Breast epithelium (tissue), 3 donors: ENCODE data around the gene ZP4.

ENCODE experiments used
- POLR2A ChIP-seq: fragments of 450-650 bp; IDR thresholded peaks from one replicate; pipeline ENCODE4 v1.6.1; 2016; ENCODE audit warnings: antibody characterized with exemption, mild to moderate bottlenecking, moderate library complexity
- TF ChIP-seq, protein P1 (sequence below), 3 donors: fragments of 450-650 bp; IDR thresholded peaks; one replicate each; pipeline ENCODE4 v1.5.1; 2016 to 2017; ENCODE audit warnings: antibody characterized with exemption in 3 of 3, mild to moderate bottlenecking in 3 of 3, moderate library complexity in 3 of 3

DNA sequence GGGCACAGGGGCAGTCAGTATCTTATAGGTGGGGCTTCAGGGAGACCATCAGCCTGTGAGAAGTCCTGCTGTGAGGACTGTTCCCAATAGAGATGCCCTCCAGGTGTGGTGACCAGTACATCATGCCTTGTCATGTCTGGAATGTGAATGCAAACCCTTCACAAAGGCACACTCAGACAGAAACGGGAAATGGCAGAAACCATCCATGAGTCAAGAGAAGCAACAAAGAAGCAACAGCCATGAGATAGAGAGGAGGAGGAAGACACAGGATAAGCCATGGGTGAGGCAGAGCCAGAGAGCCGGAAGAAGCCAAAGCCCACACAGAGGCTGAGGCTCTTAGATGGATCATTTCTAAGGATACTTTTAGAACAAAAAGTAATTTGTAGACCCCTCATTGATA is 20.1 kb upstream of the ZP4 start:
- TF ChIP-seq POLR2A = no peak
- TF ChIP-seq, protein P1, sequence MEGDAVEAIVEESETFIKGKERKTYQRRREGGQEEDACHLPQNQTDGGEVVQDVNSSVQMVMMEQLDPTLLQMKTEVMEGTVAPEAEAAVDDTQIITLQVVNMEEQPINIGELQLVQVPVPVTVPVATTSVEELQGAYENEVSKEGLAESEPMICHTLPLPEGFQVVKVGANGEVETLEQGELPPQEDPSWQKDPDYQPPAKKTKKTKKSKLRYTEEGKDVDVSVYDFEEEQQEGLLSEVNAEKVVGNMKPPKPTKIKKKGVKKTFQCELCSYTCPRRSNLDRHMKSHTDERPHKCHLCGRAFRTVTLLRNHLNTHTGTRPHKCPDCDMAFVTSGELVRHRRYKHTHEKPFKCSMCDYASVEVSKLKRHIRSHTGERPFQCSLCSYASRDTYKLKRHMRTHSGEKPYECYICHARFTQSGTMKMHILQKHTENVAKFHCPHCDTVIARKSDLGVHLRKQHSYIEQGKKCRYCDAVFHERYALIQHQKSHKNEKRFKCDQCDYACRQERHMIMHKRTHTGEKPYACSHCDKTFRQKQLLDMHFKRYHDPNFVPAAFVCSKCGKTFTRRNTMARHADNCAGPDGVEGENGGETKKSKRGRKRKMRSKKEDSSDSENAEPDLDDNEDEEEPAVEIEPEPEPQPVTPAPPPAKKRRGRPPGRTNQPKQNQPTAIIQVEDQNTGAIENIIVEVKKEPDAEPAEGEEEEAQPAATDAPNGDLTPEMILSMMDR (IDR thresholded peaks at IDR 0.05) = no peak
